Mucosa of gallbladder (tissue), 1 donor: ENCODE results near the gene MAP10. TPM values are rescaled to one million over a fixed set of nuclear protein-coding genes. Genes with fewer than 3 reads are reported as not detected.
"Not testable (repeated sequence)": the region's sequence is repeated elsewhere in the genome, so short reads cannot be mapped to it uniquely, and the experiment has no call there.

ENCODE experiments used
- DNase-seq: peaks from one replicate; pipeline ENCODE4 v3.0.0-alpha.2; 2020; ENCODE audit warnings: low spot score
- total RNA-seq: library from RNA; stranded (reverse); gene quantifications from one replicate; pipeline ENCODE4 v1.2.1, GENCODE V29; 2021
- donor health status: DM: no; HTN: no; CAD: no.

The MAP10 gene
- total RNA-seq: 2.7 TPM

GRCh38 chr1:232805269-232806185, at the start of gene MAP10:
TSS of gene MAP10 (plus strand) at chr1:232805416. CDS start at chr1:232805450, 34 bp downstream.
- DNase-seq: peak; percentile 69

- DNase-seq: no peak
Observed at GRCh38 chr1:232764458-232765251, 40.6 kb upstream of the MAP10 start.

GRCh38 chr1:232765542-232765941, 39.7 kb upstream of the MAP10 start:
- no peak for DNase-seq

GRCh38 chr1:232766241-232766890, 38.9 kb upstream of the MAP10 start:
- DNase-seq: no peak

GRCh38 chr1:232766904-232767303, 38.3 kb upstream of the MAP10 start:
- DNase-seq: no peak

- peak; percentile 67 for DNase-seq
Observed at GRCh38 chr1:232767305-232768074, 37.7 kb upstream of the MAP10 start.

- DNase-seq: no peak
Observed at GRCh38 chr1:232768793-232769192, 36.4 kb upstream of the MAP10 start.

- no peak for DNase-seq
Observed at GRCh38 chr1:232769733-232770132, 35.5 kb upstream of the MAP10 start.

- no peak for DNase-seq
Observed at GRCh38 chr1:232773752-232774151, 31.5 kb upstream of the MAP10 start.

- no peak for DNase-seq
Observed at GRCh38 chr1:232776526-232777106, 28.6 kb upstream of the MAP10 start.

- no peak for DNase-seq
Observed at GRCh38 chr1:232780354-232780753, 24.9 kb upstream of the MAP10 start.

- no peak for DNase-seq
Observed at GRCh38 chr1:232784794-232785193, 20.4 kb upstream of the MAP10 start.

- DNase-seq: not testable (repeated sequence)
Observed at GRCh38 chr1:232785630-232786029, 19.6 kb upstream of the MAP10 start.

- DNase-seq: no peak
Observed at GRCh38 chr1:232786845-232787455, 18.3 kb upstream of the MAP10 start.

- DNase-seq: no peak
Observed at GRCh38 chr1:232788235-232788872, 16.9 kb upstream of the MAP10 start.

GRCh38 chr1:232789651-232790050, 15.6 kb upstream of the MAP10 start:
- DNase-seq: no peak

GRCh38 chr1:232792949-232793348, 12.3 kb upstream of the MAP10 start:
- DNase-seq: no peak

- peak; percentile 33 for DNase-seq
Observed at GRCh38 chr1:232793944-232794343, 11.3 kb upstream of the MAP10 start.

- no peak for DNase-seq
Observed at GRCh38 chr1:232795497-232796053, 9.6 kb upstream of the MAP10 start.
